Ishikawa (cell line): ENCODE data around the gene SLC22A14.

Source experiments
- CEBPB ChIP-seq: IDR thresholded peaks from 2 replicates; pipeline ENCODE4 v1.6.1; 2012
- CREB1 ChIP-seq: IDR thresholded peaks from 2 replicates; pipeline ENCODE4 v1.6.1; 2012; ENCODE audit warnings: low read depth
- EGR1 ChIP-seq: IDR thresholded peaks from 2 replicates; pipeline ENCODE4 v1.6.1; 2012
- EP300 ChIP-seq: IDR thresholded peaks from 2 replicates; pipeline ENCODE4 v1.6.1; 2012; ENCODE audit warnings: borderline replicate concordance
- FOXM1 ChIP-seq: IDR thresholded peaks from 2 replicates; pipeline ENCODE4 v1.6.1; 2012; ENCODE audit warnings: low read depth, borderline replicate concordance
- MAX ChIP-seq: IDR thresholded peaks from 2 replicates; pipeline ENCODE4 v1.6.1; 2012
- NFIC ChIP-seq: IDR thresholded peaks from 2 replicates; pipeline ENCODE4 v1.6.1; 2012
- RAD21 ChIP-seq: IDR thresholded peaks from 2 replicates; pipeline ENCODE4 v1.6.1; 2012; ENCODE audit warnings: low read depth
- REST ChIP-seq: IDR thresholded peaks from 2 replicates; pipeline ENCODE4 v1.6.1; 2012; ENCODE audit warnings: low read depth, mild to moderate bottlenecking
- TAF1 ChIP-seq: IDR thresholded peaks from 2 replicates; pipeline ENCODE4 v1.6.1; 2012; ENCODE audit warnings: low read depth, mild to moderate bottlenecking
- TCF12 ChIP-seq: IDR thresholded peaks from 2 replicates; pipeline ENCODE4 v1.6.1; 2012; ENCODE audit warnings: low read depth
- TEAD4 ChIP-seq: IDR thresholded peaks from 2 replicates; pipeline ENCODE4 v1.6.1; 2012
- USF1 ChIP-seq: IDR thresholded peaks from 2 replicates; pipeline ENCODE4 v1.6.1; 2012
- YY1 ChIP-seq: IDR thresholded peaks from 2 replicates; pipeline ENCODE4 v1.6.1; 2012; ENCODE audit warnings: low read depth
- ZBTB7A ChIP-seq: IDR thresholded peaks from 2 replicates; pipeline ENCODE4 v1.6.1; 2012; ENCODE audit warnings: low read depth

Gene SLC22A14

GRCh38 chr3:38318766-38319671 is 36.9 kb downstream of the SLC22A14 start:
- TF ChIP-seq ZBTB7A (no peak), FOXM1 (no peak), TEAD4 (no peak), USF1 (no peak), NFIC (no peak), REST (no peak), EGR1 (no peak)

GRCh38 chr3:38323060-38323459 is 41.0 kb downstream of the SLC22A14 start:
- TF ChIP-seq NFIC (no peak), RAD21 (no peak), TCF12 (no peak), EGR1 (no peak), TAF1 (no peak), EP300 (no peak), YY1 (no peak), REST (no peak)

- TF ChIP-seq EGR1 (no peak), RAD21 (no peak), USF1 (no peak), MAX (no peak), CREB1 (no peak)
Measured at GRCh38 chr3:38325256-38325655, 43.2 kb downstream of the SLC22A14 start.

GRCh38 chr3:38327335-38328009 is 45.4 kb downstream of the SLC22A14 start:
- no peak for TF ChIP-seq TEAD4

GRCh38 chr3:38331257-38332022 is 49.3 kb downstream of the SLC22A14 start:
- TF ChIP-seq NFIC, result no peak
- no peak for TF ChIP-seq YY1
- no peak for TF ChIP-seq USF1
- TF ChIP-seq RAD21, result no peak

- TF ChIP-seq CEBPB, result no peak
Measured at GRCh38 chr3:38332201-38332600, 50.1 kb downstream of the SLC22A14 start.
